SK-N-SH (cell line): ENCODE data around the gene KIAA2012. TPM values are rescaled to one million over a fixed set of nuclear protein-coding genes. Genes with fewer than 3 reads are reported as not detected.

Experiments
- CTCF ChIA-PET: fragments of 300-600, 350-600 bp; formaldehyde crosslinking; extraction: SDS; loops from one replicate; lab custom pipeline; 2021; lab: Yijun Ruan, JAX
- POLR2A ChIA-PET: fragments of 350-600 bp; sonication (Branson Sonifier 250); formaldehyde crosslinking; extraction: SDS; loops from one replicate; lab custom pipeline; 2020; ENCODE audit warnings: antibody characterized with exemption, inconsistent platforms; lab: Yijun Ruan, JAX
- DNase-seq: peaks from one replicate; pipeline ENCODE4 v3.0.0; 2012
- H2AFZ ChIP-seq: fragments of 200-600 bp; sonication (generic); 2 replicates; pipeline ENCODE4 v1.8.1; 2016; ENCODE audit warnings: antibody characterized with exemption, mild to moderate bottlenecking, low read depth
- H3F3A ChIP-seq: fragments of 200-600 bp; sonication (generic); replicated peaks from 2 replicates; pipeline ENCODE3; 2016; ENCODE audit warnings: antibody characterized with exemption, mild to moderate bottlenecking; ENCODE audit not compliant: insufficient read depth
- H3K27ac ChIP-seq, 2 experiments: fragments of 200-500 bp in 1 of 2; fragments of 200-600 bp in 1 of 2; sonication (Bioruptor generic) in 1 of 2; sonication (generic), shearing (Covaris generic) in 1 of 2; 2 replicates each; pipeline versions ENCODE4 v1.5.1 to v1.6.1; 2014 to 2016; ENCODE audit warnings: low read depth in 2 of 2, inconsistent platforms in 1 of 2, low read length in 1 of 2, mild to moderate bottlenecking in 1 of 2, mixed read lengths in 1 of 2
- H3K27me3 ChIP-seq: fragments of 200-600 bp; sonication (generic), shearing (Covaris generic); 2 replicates; pipeline ENCODE4 v1.6.1; 2016; ENCODE audit warnings: mixed run types; ENCODE audit not compliant: insufficient read depth
- H3K36me3 ChIP-seq, 2 experiments: fragments of 200-500 bp in 1 of 2; fragments of 200-600 bp in 1 of 2; sonication (Bioruptor generic) in 1 of 2; sonication (generic) in 1 of 2; replicated peaks in 1 of 2; 2 replicates each; pipeline versions ENCODE3 to v1.5.1; 2014 to 2016; ENCODE audit warnings: low read length in 1 of 2, mild to moderate bottlenecking in 1 of 2; ENCODE audit not compliant: insufficient read depth in 2 of 2, control insufficient read depth in 1 of 2
- H3K4me1 ChIP-seq, 2 experiments: fragments of 200-500 bp in 1 of 2; fragments of 200-600 bp in 1 of 2; sonication (Bioruptor generic) in 1 of 2; sonication (generic), shearing (Covaris generic) in 1 of 2; 2 replicates each; pipeline versions ENCODE4 v1.5.1 to v1.6.1; 2014 to 2016; ENCODE audit warnings: low read depth in 1 of 2, low read length in 1 of 2, mixed run types in 1 of 2; ENCODE audit not compliant: insufficient read depth in 2 of 2, control insufficient read depth in 1 of 2
- H3K4me2 ChIP-seq: fragments of 200-600 bp; sonication (generic), shearing (Covaris generic); 2 replicates; pipeline ENCODE4 v1.6.1; 2017; ENCODE audit warnings: mixed run types
- H3K4me3 ChIP-seq, 2 experiments: fragments of 200-500 bp in 1 of 2; fragments of 200-600 bp in 1 of 2; sonication (Bioruptor generic) in 1 of 2; sonication (generic), shearing (Covaris generic) in 1 of 2; 2 replicates each; pipeline versions ENCODE4 v1.5.1 to v1.8.1; 2014 to 2016; ENCODE audit warnings: low read depth in 2 of 2, inconsistent platforms in 1 of 2, low read length in 1 of 2, mild to moderate bottlenecking in 1 of 2, mixed read lengths in 1 of 2, moderate library complexity in 1 of 2
- H3K79me2 ChIP-seq: fragments of 200-600 bp; sonication (generic); 2 replicates; pipeline ENCODE4 v1.8.1; 2017; ENCODE audit warnings: mild to moderate bottlenecking; ENCODE audit not compliant: insufficient read depth
- H3K9ac ChIP-seq: fragments of 200-600 bp; sonication (generic); 2 replicates; pipeline ENCODE4 v1.6.1; 2017; ENCODE audit warnings: mixed run types
- H3K9me2 ChIP-seq: fragments of 200-600 bp; sonication (generic); 2 replicates; pipeline ENCODE4 v1.6.1; 2017; ENCODE audit warnings: mixed run types
- H3K9me3 ChIP-seq: fragments of 200-600 bp; sonication (generic); 2 replicates; pipeline ENCODE4 v1.6.1; 2017; ENCODE audit warnings: mixed run types, mild to moderate bottlenecking, moderate library complexity
- H4K20me1 ChIP-seq: fragments of 200-600 bp; sonication (generic); 2 replicates; pipeline ENCODE4 v1.6.1; 2017; ENCODE audit warnings: mild to moderate bottlenecking, mixed run types; ENCODE audit not compliant: insufficient read depth
- CHD2 ChIP-seq: fragments of 150-350 bp; IDR thresholded peaks from 2 replicates; pipeline ENCODE4 v1.6.1; 2018; ENCODE audit warnings: low read length; ENCODE audit not compliant: partially characterized antibody
- CTCF ChIP-seq: fragments of 200-600 bp; sonication (generic); IDR thresholded peaks from 2 replicates; pipeline ENCODE4 v1.6.1; 2017; ENCODE audit warnings: antibody characterized with exemption, mild to moderate bottlenecking, moderate library complexity
- EP300 ChIP-seq, 2 experiments: IDR thresholded peaks; 2 replicates each; pipeline versions ENCODE4 v1.4.0 to v1.6.1; 2012; ENCODE audit warnings: borderline replicate concordance in 1 of 2, low read depth in 1 of 2, low read length in 1 of 2
- EZH2phosphoT487 ChIP-seq: fragments of 200-600 bp; sonication (generic); IDR thresholded peaks from 2 replicates; pipeline ENCODE4 v1.6.1; 2017; ENCODE audit warnings: low read depth, mixed run types, mild to moderate bottlenecking, antibody characterized with exemption, moderate library complexity, borderline replicate concordance
- FOSL2 ChIP-seq: IDR thresholded peaks from 2 replicates; pipeline ENCODE4 v1.4.0; 2012; ENCODE audit warnings: low read depth, mild to moderate bottlenecking, moderate library complexity, borderline replicate concordance
- FOXJ3 ChIP-seq: sonication (generic); formaldehyde crosslinking; IDR thresholded peaks from 2 replicates; pipeline ENCODE4 v1.5.1; 2020; ENCODE audit warnings: mild to moderate bottlenecking, missing genetic modification reagents
- GABPA ChIP-seq: IDR thresholded peaks from 2 replicates; pipeline ENCODE4 v1.4.0; 2012; ENCODE audit warnings: low read depth, mild to moderate bottlenecking
- GATA2 ChIP-seq: sonication (generic); formaldehyde crosslinking; IDR thresholded peaks from 2 replicates; pipeline ENCODE4 v1.5.0; 2020; ENCODE audit warnings: mild to moderate bottlenecking, missing genetic modification reagents
- JUND ChIP-seq: IDR thresholded peaks from 2 replicates; pipeline ENCODE4 v1.4.0; 2012
- MEF2A ChIP-seq: IDR thresholded peaks from 2 replicates; pipeline ENCODE4 v1.4.0; 2012; ENCODE audit warnings: low read depth, borderline replicate concordance
- NFIC ChIP-seq: IDR thresholded peaks from 2 replicates; pipeline ENCODE4 v1.4.0; 2012; ENCODE audit warnings: borderline replicate concordance
- NRF1 ChIP-seq: IDR thresholded peaks from 2 replicates; pipeline ENCODE4 v1.6.1; 2012; ENCODE audit warnings: low read depth, mild to moderate bottlenecking, low read length
- PBX3 ChIP-seq: IDR thresholded peaks from 2 replicates; pipeline ENCODE4; 2012
- REST ChIP-seq: IDR thresholded peaks from 2 replicates; pipeline ENCODE4 v1.6.1; 2012; ENCODE audit warnings: mild to moderate bottlenecking, low read depth, low read length, moderate library complexity
- RXRA ChIP-seq: IDR thresholded peaks from 2 replicates; pipeline ENCODE4 v1.4.0; 2012; ENCODE audit warnings: low read depth, mild to moderate bottlenecking, borderline replicate concordance
- SMC3 ChIP-seq: IDR thresholded peaks from 2 replicates; pipeline ENCODE4 v1.6.1; 2012; ENCODE audit warnings: low read depth, low read length, improper control_type of control experiment
- TAF1 ChIP-seq: IDR thresholded peaks from 2 replicates; pipeline ENCODE4 v1.6.1; 2012; ENCODE audit warnings: low read depth, mild to moderate bottlenecking, low read length, moderate library complexity, borderline replicate concordance
- TCF12 ChIP-seq: IDR thresholded peaks from 2 replicates; pipeline ENCODE4 v1.4.0; 2012
- TEAD4 ChIP-seq: IDR thresholded peaks from 2 replicates; pipeline ENCODE4 v1.4.0; 2012; ENCODE audit warnings: mild to moderate bottlenecking, borderline replicate concordance; ENCODE audit not compliant: insufficient read depth
- USF1 ChIP-seq: IDR thresholded peaks from 2 replicates; pipeline ENCODE4 v1.4.0; 2012; ENCODE audit warnings: low read depth, borderline replicate concordance
- WGBS: methylation state at CpG from one replicate; pipeline ENCODE4 v1.1.6; 2017; ENCODE audit warnings: low lambda C conversion rate; 5-methylcytosine and 5-hydroxymethylcytosine counted together
- polyA plus RNA-seq, 3 experiments: library from polyadenylated mRNA; depleted of rRNA; stranded (reverse); fragments of >200 nt; gene quantifications; 2 replicates each; pipeline ENCODE4 v1.2.3, GENCODE V29; 2012

KIAA2012 gene
- polyA plus RNA-seq, 1 of the 3 experiments (the other 2 are of a cell fraction): 0.07 TPM

DNA sequence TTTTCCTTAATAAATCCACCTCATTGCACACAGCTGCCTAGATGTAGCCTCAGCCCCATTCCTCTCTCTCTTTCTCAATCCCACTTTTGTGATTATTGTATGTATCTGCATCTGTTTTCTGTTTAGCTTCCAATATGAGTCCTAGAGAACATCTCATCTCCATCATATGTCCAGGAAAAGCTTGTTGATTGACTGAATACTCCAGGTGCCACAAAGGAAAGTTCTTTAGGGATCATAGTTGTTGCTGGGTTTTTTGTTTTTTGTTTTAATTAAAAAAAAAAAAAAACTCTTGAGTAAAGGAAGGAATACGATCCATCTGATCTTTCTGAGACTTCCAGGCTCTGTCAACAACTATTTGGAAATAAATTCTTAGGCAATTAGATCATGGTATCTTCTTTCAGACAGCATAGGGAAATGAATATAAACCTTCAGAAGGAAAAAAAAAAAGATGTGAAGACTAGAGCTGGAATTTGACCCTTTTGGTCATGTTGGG, 42.5 kb downstream of the KIAA2012 start:
- Histone ChIP-seq H3K9me2 (no peaks in the 10 kb centered on the region), H3K4me3 (no peak overlapping the region), H3K4me2 (peak overlapping the region; percentile 41; the same call in 1 of the 2 replicates), H3F3A (peaks cover 8% of the 10 kb centered on the region), H3K27ac (peak overlapping the region; percentile 55 to 69; a peak in 3 of 4 replicates), H3K9me3 (no peaks in the 10 kb centered on the region; the same call in 1 of the 2 replicates), H3K36me3 (no peaks in the 10 kb centered on the region), H3K27me3 (no peaks in the 10 kb centered on the region), H3K4me1 (peaks cover 5 to 13% of the 10 kb centered on the region in 2 experiments; a peak in 3 of 4 replicates), H4K20me1 (no peaks in the 10 kb centered on the region), H3K9ac (no peak overlapping the region), H3K79me2 (no peaks in the 10 kb centered on the region), H2AFZ (peak overlapping the region; percentile 25; the same call in 1 of the 2 replicates)
- TF ChIP-seq CTCF (no peak), SMC3 (no peak), NFIC (peak; percentile 19; the same call in 1 of the 2 replicates), TEAD4 (peak; percentile 72), FOSL2 (0 out of 2 replicates have a peak, but pooled peaks have one; percentile 10), TCF12 (peak; percentile 83), CHD2 (no peak), NRF1 (no peak), RXRA (peak; percentile 65; the same call in 1 of the 2 replicates), PBX3 (peak; percentile 52), JUND (peak; percentile 75), EP300 (IDR thresholded peaks at IDR 0.05; ENCODE audit: borderline replicate concordance in 1 of 2, low read depth in 1 of 2, low read length in 1 of 2) (peak in 1 of 2 experiments; percentile 52; a peak in 1 of 4 replicates), EZH2phosphoT487 (no peak)
- DNase-seq: no peak
- ChIA-PET CTCF (no interaction called here), POLR2A (no interaction called here)
- WGBS: 7% methylated on average over 1 of the region's 1 CpG

GRCh38 chr2:202116691-202117090, 43.6 kb downstream of the KIAA2012 start:
- no peaks in the 10 kb centered on the region for H3K36me3 ChIP-seq
- H3F3A ChIP-seq: peaks cover 8% of the 10 kb centered on the region
- no peak overlapping the region for H3K9ac ChIP-seq
- H3K9me2 ChIP-seq: no peaks in the 10 kb centered on the region
- peaks cover 5 to 13% of the 10 kb centered on the region in 2 experiments; a peak in 3 of 4 replicates for H3K4me1 ChIP-seq
- no peak overlapping the region for H3K4me2 ChIP-seq
- TF ChIP-seq NFIC (no peak), RXRA (no peak), CHD2 (no peak), REST (no peak), TCF12 (no peak), FOXJ3 (CRISPR knock-in tag) (no peak), TAF1 (no peak), USF1 (no peak), GABPA (no peak), NRF1 (no peak), MEF2A (no peak), EP300 (IDR thresholded peaks at IDR 0.05; ENCODE audit: borderline replicate concordance in 1 of 2, low read depth in 1 of 2, low read length in 1 of 2) (no peak), GATA2 (CRISPR knock-in tag) (no peak)
- no peak overlapping the region for H2AFZ ChIP-seq
- ChIA-PET CTCF (no interaction called here), POLR2A (no interaction called here)
- no peak overlapping the region for H3K27ac ChIP-seq
- H3K79me2 ChIP-seq: no peaks in the 10 kb centered on the region
- WGBS: 80% methylated on average over 1 of the region's 1 CpG
- no peaks in the 10 kb centered on the region for H3K27me3 ChIP-seq
- no peaks in the 10 kb centered on the region for H4K20me1 ChIP-seq
- H3K4me3 ChIP-seq: no peak overlapping the region
- no peaks in the 10 kb centered on the region; the same call in 1 of the 2 replicates for H3K9me3 ChIP-seq
- no peak for DNase-seq
